ENCODE measurements around the gene CST1. TPM values are rescaled to one million over a fixed set of nuclear protein-coding genes. Genes with fewer than 3 reads are reported as not detected.
A peak's percentile ranks its signal among the peaks of the same experiment; 100 is the strongest.
"Not testable (repeated sequence)": the region's sequence is repeated elsewhere in the genome, so short reads cannot be mapped to it uniquely, and the experiment has no call there.

CST1 gene
- total RNA-seq, 2 donors from 2014 or later: not detected

GRCh38 chr20:23783447-23783846 lies 32.7 kb upstream of the CST1 start:
- WGBS, 2 donors: 84 to 100% methylated on average over 1 of the region's 1 CpG
- Histone ChIP-seq H3K36me3 (replicated peaks in 1 of 2; ENCODE audit: insufficient read depth in 1 of 2, low read depth in 2 of 2) (no peaks in the 10 kb centered on the region), H3K9me3 (no peaks in the 10 kb centered on the region), H3K27ac (no peak overlapping the region), H3K27me3 (no peaks in the 10 kb centered on the region), H3K4me1 (no peaks in the 10 kb centered on the region), H3K4me3 (no peak overlapping the region)
- TF ChIP-seq CTCF (IDR thresholded peaks at IDR 0.05): no peak
- no peak for TF ChIP-seq POLR2A (IDR thresholded peaks at IDR 0.05)
- intact Hi-C loops (cut with DNase I): no loop called here
- DNase-seq (no peak), ATAC-seq (no peak)

GRCh38 chr20:23782366-23782983 lies 31.7 kb upstream of the CST1 start:
- intact Hi-C loops (cut with DNase I): no loop called here
- Histone ChIP-seq H3K27ac (no peak overlapping the region), H3K27me3 (no peaks in the 10 kb centered on the region), H3K36me3 (replicated peaks in 1 of 2; ENCODE audit: insufficient read depth in 1 of 2, low read depth in 2 of 2) (no peaks in the 10 kb centered on the region), H3K4me3 (no peak overlapping the region), H3K9me3 (no peaks in the 10 kb centered on the region), H3K4me1 (no peaks in the 10 kb centered on the region)
- WGBS, 2 donors: 63 to 80% methylated on average over 8 of the region's 8 CpGs
- ATAC-seq (no peak), DNase-seq (peak in 2 of 4 donors; percentile 7 to 18)
- TF ChIP-seq CTCF (IDR thresholded peaks at IDR 0.05): peak in 5 of 7 experiments; percentile 21 to 39 (median 32)
- no peak for TF ChIP-seq POLR2A (IDR thresholded peaks at IDR 0.05)

GRCh38 chr20:23778676-23779075 lies 27.9 kb upstream of the CST1 start:
- DNase-seq; H3K27me3 ChIP-seq; H3K36me3 ChIP-seq (replicated peaks in 1 of 2; ENCODE audit: insufficient read depth in 1 of 2, low read depth in 2 of 2); H3K4me3 ChIP-seq; ATAC-seq; intact Hi-C loops (cut with DNase I); H3K27ac ChIP-seq; H3K9me3 ChIP-seq; H3K4me1 ChIP-seq: not testable (repeated sequence)

DNA sequence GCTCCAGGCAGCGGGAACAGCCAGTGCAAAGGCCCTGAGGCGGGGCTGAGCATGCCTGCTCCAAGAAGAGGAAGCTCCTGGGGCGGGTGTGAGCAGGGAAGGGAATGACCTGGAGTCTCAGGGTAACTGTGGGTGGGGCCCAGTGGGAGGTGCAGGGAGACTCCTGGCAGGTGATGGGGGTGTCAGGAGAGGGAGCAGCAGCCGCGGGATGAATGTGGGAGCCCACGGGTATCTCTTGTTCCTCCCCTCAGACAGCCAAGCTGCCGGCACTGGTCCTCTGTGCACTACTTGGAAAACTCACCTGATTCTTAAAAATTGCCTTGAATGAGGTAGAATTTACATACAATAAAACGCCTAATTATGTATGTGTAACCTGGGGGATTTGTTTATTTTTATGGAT lies 26.6 kb upstream of the CST1 start:
- WGBS, 2 donors: 66 to 71% methylated on average over 8 of the region's 8 CpGs
- H3K27me3 ChIP-seq; ATAC-seq; H3K27ac ChIP-seq; H3K36me3 ChIP-seq (replicated peaks in 1 of 2; ENCODE audit: insufficient read depth in 1 of 2, low read depth in 2 of 2); H3K4me3 ChIP-seq; H3K4me1 ChIP-seq; intact Hi-C loops (cut with DNase I); DNase-seq; H3K9me3 ChIP-seq: not testable (repeated sequence)

DNA sequence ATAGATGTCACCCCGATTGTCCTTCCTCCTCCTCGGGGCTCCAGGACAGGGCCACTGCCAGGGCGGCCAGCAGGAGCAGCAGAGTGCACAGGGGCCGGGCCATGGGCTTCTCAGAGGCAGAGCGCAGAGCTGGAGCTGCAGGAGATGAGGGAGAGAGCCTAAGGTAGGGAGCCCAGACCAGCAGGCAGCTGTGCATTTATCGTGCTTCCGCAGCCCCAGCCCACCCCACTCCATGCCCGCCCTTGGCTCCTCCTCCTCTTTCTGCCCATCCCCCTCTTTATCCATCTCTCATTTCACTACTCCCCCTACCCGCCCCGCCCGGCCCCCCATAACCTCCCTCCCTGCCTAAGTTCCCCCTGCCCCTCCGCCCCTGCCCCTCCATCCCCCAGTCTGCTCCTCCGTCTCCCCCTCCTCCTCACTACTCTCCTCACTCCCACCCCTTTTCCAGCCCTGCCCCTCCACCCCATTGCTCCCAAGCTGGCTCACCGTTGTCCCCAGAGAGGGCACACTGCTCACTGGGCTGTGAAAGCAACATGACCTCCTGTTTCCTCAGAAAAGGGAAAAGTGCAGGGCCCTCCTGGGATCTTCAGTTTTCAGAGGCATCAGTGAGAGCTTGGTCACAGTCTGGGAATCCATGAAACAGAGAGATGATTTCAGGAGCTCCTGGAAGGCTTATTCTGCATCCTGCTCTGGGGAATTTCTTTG lies 25.5 kb upstream of the CST1 start:
- TF ChIP-seq CTCF (IDR thresholded peaks at IDR 0.05) (no peak), POLR2A (IDR thresholded peaks at IDR 0.05) (no peak)
- ATAC-seq: no peak
- DNase-seq: no peak
- Histone ChIP-seq H3K27me3 (no peaks in the 10 kb centered on the region), H3K9me3 (no peaks in the 10 kb centered on the region), H3K4me3 (no peak overlapping the region), H3K4me1 (no peaks in the 10 kb centered on the region), H3K36me3 (replicated peaks in 1 of 2; ENCODE audit: insufficient read depth in 1 of 2, low read depth in 2 of 2) (no peaks in the 10 kb centered on the region), H3K27ac (no peak overlapping the region)
- intact Hi-C loops (cut with DNase I): no loop called here
- 16 to 17% methylated on average over 13 to 14 of the region's 14 CpGs for WGBS, 2 donors

GRCh38 chr20:23774081-23774480 lies 23.3 kb upstream of the CST1 start:
- ATAC-seq (no peak), DNase-seq (no peak)
- H3K27ac ChIP-seq: no peak overlapping the region
- H3K36me3 ChIP-seq (replicated peaks in 1 of 2; ENCODE audit: insufficient read depth in 1 of 2, low read depth in 2 of 2): no peaks in the 10 kb centered on the region
- H3K4me1 ChIP-seq: no peaks in the 10 kb centered on the region
- no peaks in the 10 kb centered on the region for H3K9me3 ChIP-seq
- H3K4me3 ChIP-seq: no peak overlapping the region
- intact Hi-C loops (cut with DNase I): no loop called here
- no peaks in the 10 kb centered on the region for H3K27me3 ChIP-seq
- TF ChIP-seq CTCF (IDR thresholded peaks at IDR 0.05) (no peak), POLR2A (IDR thresholded peaks at IDR 0.05) (no peak)
- 60 to 67% methylated on average over 4 to 7 of the region's 7 CpGs for whole genome bisulfite sequencing, 2 donors
